ENCODE data around the gene DNMT1.
"Not testable (repeated sequence)": the region's sequence is repeated elsewhere in the genome, so short reads cannot be mapped to it uniquely, and the experiment has no call there.

DNMT1 gene

DNA sequence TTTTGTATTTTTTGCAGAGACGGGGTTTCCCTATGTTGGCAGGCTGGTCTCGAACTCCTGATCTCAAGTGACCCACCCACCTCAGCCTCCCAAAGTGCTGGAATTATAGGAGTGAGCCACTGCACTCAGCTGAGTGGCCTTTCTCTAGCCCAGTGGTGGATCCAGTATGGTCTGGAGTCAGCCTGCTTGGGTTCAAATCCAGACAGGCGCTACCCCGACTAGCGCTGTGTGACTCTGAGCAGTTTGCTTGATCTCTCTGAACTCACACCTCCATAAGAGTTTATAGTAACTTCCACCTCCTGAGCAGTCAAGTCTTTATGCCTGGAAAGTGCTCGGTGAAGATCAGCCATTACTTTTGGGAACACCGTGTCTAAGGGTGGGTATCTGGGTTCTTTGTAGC is 25.9 kb upstream of the DNMT1 start:
- DNase-seq (ENCODE audit: low read depth): no peak

DNA sequence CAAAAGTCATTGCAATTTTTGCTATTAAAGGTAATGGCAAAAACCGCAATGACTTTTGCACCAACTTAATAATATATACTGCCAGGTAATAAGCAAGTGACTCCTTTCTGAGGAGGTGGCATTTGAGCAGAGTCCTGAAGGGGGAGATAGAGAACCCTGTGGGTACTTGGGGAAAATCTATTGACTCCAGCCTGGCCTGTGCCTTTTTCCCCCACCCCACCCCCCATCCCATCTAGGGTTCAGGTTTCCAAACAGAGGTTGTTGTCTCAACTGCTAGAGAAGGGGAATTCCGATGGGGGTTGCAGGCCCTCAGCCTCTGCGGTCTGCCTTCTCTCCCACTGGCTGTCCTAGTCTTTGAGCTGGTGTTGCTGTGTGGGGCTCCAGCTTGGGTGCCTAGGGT is 24.9 kb upstream of the DNMT1 start:
- DNase-seq (ENCODE audit: low read depth): no peak

DNA sequence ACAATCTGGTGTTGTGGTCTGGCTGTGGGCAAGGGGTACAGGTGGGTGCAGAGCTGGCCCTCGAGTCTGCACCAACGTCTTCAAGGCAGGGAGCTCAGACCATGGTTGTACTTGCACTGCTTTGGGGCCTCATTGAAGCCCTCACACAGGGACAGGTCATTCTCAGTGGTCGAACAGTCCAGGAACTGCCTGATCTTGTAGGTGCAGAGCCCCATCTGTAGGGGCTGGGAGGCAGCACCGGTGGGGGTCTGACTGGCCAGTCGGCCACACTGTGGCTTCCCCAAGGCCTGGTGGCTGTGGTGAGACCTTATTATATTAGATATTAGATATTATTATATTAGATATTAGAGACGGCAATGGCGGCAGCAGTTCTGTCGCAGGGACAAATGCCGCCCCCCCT is 22.3 kb upstream of the DNMT1 start:
- no peak for DNase-seq (ENCODE audit: low read depth)

DNA sequence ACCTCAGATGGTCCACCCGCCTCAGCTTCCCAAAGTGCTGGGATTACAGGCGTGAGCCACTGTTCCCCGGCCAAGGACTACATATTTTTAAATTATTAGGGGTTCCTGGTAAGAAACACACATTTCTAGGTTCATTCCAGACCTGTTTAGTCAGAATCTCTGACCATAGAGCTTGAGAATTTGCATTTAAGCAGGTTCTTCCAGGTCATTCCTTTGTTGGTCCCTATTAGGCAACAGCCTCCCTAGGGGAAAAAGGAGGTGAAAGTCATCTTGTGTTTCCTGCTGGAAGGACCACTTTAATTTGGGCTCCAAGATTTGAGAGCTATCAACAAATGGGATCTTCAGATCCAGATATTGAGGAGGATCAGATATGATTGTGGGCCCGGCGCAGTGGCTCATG is 20.0 kb upstream of the DNMT1 start:
- DNase-seq (ENCODE audit: low read depth): no peak

DNA sequence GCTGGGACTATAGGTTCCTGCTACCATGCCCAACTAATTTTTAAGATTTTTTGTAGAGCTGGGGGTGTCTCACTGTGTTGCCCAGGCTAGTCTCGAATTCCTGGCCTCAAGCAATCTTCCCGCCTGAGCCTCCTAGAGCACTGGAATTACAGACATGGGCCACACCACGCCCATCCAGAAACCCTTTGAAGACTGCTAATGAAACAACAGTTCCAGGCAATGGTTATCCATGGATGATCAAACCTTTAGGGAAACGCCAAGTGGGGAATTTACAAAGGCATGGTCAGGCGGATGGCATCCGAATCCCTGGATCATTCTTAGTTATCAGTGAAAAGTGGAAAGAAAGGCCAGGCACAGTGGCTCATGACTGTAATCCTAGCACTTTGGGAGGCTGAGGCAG is 16.9 kb upstream of the DNMT1 start:
- no peak for DNase-seq (ENCODE audit: low read depth)

DNA sequence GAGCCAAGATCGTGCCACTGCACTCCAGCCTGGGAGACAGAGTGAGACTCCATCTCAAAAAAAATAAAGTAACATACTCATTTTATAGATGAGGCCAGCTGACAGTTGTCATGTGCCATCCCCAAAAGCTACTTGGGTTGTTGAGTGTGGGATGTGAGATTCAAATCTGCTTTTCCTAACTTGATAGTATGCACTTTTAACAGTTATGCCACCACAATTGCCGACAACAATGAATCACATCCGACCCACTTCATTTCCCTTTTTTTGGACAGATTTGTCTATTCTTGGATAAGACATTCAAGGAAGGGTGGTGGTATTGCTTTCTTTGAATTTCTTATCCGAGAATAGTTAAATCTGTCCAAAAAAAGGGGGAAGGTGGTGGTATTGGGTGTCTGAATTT is 16.3 kb upstream of the DNMT1 start:
- no peak for DNase-seq (ENCODE audit: low read depth)

DNA sequence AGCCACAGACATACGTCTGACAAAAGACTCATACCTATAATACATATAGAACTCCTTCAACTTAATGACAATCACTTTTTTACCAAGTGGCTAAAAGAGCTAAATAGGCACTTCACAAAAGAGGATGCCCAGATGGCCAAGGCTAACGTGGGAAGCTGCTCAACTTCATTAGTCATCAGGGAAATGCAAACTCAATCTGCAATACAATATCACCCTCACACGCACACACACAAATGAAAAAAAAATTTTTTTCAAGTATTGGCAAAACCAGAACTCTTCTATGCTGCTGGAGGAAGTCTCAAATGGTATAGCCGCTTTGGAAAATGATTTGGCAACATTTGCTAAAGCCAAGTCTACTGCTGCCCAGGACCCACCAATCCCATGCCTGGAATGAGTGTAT is 14.6 kb upstream of the DNMT1 start:
- no peak for DNase-seq (ENCODE audit: low read depth)

DNA sequence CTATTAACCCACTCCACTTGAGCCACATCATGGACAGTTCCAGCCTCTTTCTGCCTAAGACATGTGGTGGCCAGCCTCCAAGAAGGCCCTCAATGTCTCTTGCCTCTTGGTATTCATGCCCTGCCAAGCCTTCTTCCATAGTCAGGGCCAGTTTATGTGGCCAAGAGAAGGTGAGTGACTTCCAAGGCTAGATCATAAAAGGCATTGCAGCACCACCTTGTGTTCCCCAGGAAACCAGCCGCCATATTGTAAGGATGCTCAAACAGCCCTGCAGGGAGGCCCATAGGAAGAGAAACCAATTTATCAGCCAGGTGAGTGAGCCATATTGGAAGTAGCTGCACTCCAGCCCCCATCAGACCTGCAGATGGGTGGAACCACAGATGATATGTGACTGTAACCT is 12.3 kb upstream of the DNMT1 start:
- DNase-seq (ENCODE audit: low read depth): no peak

DNA sequence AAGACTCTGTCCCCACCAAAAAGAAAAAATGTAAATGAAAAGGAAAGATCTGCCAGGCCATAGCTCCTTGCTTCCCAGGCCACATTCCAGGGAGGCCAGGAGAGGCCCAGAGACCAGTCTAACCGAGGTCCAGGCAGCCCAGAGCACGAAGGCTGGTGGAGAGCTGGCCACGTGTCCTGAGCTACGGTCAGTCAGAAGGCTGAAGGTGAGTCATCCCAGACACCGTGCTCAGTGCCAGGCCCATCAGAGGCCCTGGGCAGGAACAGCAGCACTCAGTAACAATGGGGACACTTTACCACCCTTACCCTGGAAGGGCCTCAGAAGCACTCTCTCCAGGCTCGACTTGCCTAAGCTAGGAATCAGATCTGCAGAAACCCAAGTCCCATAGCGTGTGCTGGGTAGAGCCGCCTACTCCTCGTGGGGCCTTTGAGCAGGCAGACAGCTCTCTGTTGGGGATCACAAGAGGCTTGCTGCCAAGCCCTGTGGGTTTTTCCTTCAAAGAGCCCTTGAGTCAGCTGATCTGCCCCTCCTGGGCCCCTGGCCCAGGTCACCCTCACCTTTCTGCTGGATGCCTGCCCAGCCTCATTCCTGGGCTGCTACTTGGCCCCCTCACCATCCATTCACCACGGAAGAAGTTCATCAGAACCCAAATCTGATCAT is 11.6 kb upstream of the DNMT1 start:
- DNase-seq (ENCODE audit: low read depth): no peak

DNA sequence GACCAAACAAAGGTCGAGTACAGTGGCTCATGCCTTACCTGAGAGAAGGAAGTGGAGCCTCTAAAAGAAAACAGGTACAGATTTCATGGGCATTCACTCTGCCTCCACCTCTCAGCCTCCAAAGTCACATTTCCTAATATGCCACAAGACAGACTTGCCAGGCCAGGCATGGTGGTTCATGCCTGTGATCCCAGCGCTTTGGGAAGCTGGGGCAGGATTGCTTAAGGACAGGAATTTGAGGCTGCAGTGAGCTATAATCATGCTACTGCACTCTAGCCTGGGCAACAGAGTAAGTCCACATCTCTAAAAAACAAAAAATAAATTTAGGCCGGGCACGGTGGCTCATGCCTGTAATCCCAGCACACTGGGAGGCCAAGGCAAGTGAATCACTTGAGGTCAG is 10.9 kb upstream of the DNMT1 start:
- no peak for DNase-seq (ENCODE audit: low read depth)

DNA sequence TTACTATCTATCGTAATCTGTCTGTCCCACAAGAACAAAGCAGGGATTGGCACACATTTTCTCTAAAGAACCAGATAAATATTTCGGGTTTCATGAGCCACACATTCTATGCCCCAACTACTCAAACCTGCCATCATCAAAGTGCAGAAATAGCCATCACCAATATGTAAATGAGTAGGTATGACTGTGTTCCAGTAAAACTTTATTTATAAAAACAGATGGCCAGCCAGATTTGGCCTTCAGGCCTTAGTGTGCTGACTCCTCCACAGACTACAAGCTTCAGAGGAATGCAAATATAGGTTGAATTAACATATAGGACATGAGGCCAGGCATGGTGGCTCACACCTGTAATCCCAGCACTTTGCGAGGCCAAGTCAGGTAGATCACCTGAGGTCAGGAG is 8.9 kb upstream of the DNMT1 start:
- DNase-seq (ENCODE audit: low read depth): no peak

DNA sequence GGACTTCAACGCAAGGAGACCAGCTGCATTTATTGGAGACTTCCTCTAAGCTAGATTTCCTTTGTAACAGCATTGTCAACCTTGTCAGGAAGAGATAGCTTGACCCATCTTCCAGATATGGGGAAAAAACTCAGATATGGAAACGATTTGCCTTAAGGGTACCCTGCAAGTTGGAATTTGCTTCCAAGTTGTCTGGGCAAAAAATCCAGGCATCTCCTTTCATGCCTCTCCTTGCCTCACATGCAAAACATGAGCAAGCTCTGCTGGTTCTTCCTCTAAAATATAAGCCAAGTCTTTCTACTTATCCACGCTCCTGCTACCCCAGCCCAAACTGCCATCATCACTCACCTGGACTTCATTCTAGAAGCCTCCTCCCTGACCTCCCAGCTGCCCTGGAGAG is 6.4 kb upstream of the DNMT1 start:
- DNase-seq (ENCODE audit: low read depth): no peak

DNA sequence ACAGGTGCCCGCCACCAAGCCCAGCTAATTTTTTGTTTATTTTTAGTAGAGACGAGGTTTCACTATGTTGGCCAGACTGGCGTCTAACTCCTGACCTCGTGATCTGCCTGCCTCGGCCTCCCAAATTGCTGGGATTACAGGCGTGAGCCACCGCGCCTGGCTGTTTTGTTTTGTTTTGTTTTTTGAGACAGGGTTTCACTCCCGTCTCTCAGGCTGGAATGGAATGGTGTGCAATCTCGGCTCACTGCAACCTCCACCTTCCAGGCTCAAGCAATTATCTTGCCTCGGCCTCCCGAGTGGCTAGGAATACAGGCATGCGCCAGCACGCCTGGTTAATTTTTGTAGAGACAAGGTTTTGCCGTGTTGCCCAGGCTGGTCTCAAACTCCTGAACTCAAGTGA is 5.3 kb upstream of the DNMT1 start:
- DNase-seq (ENCODE audit: low read depth): not testable (repeated sequence)

DNA sequence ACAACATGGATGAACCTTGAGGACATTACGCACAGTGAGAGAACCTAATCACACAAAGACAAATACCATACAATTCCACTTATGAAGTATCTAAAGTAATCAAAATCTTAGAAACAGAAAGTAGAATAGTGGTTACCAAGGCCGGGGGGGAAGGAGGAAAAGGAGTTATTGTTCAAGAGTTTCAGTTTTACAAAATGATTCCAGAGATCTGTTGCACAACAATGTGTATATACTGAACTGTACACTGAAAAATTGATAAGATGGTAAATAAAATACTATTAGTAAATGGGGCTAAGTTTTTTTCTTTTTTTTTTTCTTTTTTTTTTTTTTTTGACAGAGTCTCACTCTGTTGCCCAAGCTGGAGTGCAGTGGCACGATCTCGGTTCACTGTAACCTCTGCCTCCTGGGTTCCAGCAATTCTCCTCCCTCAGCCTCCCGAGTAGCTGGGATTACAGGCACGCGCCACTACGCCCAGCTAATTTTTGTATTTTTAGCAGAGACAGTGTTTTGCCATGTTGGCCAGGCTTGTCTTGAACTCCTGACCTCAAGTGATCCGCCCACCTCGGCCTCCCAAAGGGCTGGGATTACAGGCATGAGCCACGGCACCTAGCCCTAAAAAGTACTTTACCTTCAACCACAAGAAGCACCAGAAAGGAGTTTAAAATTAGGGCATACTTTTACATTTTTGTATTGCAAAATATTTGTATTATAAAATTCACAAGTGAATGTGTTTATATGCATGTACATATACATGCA is 4.3 kb upstream of the DNMT1 start:
- DNase-seq (ENCODE audit: low read depth): not testable (repeated sequence)

DNA sequence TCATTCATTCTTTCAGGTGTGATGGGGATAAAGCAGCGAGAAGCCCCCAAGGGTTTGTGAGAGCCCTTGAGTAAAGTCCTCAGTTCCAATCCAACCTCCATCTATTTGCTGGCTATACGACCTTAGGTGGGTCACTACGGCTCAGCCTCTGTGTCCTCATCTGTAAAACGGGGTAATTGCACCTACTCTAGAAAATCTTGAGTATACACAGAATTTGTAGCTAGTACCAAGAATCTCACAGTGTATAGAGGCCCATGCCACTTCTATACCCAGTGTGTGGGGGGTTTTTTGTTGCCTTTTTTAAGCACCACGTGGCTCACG is 406 bp upstream of the DNMT1 start:
- no peak for DNase-seq (ENCODE audit: low read depth)

DNA sequence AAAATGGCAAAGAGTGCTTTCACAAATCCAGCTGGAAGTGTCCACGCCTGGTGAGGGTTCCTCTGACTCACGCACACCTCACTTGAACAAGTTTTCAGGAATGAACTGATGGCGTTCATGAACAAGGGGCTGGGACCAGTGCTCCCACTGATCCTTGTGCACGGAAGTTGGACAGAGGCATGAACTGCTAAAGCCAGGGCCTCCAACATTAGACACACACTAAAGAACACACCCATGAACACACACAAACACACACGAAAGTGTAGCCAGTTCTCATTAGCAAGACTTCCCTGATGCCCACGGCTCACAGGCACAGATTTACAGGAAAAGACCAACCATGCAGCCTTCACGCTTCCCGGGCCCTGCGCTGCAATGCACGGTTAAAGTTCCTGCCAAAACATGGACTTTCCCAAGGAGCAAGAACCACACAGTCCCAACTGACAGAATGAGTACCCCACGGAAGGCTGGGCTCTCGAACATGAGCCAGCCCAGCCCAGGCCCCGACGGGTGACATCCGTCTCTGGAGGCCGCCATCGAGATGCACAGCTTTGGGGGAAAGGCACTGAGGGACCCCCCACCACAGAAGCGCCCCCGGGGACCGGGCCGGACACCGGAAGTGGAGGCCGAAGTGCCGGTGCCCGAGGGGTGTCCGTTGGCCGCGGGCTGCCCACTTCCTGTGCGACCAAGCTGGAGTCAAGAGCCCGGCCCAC is 808 bp downstream of the DNMT1 start:
- DNase-seq (ENCODE audit: low read depth): peak; percentile 38

DNA sequence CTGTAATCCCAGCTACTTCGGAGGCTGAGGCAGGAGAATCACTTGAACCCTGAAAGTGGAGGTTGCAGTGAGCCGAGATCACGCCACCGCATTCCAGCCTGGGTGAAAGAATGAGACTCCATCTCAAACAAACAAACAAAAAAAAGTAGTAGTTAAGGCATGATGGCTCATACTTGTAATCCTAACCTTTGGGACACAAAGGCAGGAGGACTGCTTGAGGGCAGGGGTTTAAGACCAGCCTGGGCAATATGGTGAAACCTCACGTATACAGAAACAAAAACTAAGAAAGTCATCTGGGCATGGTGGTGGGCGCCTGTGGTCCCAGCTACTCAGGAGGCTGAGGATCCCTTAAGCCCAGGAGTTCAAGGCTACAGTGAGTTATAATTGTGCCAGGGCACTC is 1.8 kb downstream of the DNMT1 start:
- DNase-seq (ENCODE audit: low read depth): no peak

DNA sequence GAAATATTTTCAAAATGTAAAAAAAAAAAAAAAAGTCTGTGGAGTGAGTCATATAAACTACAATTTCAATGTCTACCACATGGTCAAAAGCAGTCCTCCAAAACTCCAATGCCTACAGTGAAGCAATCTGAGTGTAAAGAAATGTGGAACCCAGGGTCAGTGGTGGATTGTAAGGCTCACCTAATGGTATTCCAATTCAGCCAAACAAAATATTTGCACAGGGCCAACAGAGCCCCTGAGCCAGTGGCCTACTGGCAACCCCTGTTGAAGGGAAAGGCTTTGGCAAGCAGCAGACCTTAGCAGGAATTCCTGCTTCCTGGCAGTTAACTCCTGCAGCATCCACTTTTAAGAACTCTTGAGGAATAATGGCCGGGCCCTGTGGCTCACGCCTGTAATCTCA is 3.4 kb downstream of the DNMT1 start:
- DNase-seq (ENCODE audit: low read depth): peak; percentile 53

DNA sequence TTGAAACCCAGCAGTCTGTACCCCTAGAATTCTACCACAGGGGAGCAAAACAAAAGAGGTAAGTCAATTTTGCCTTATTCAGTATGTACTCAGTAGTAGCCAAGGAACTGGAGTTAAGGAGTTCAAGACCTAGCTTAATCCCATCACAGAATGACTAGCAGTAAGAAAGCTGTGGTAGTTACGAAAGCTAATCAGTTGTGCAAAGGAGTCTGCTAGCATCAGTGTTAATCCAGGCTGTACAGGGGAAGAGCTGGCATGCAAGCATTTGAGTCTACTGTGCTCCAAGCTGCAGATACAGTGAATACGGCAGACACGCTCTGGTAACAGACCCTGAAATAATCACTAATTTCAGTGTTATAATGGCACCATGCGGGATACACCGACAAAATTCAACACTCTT is 4.7 kb downstream of the DNMT1 start:
- DNase-seq (ENCODE audit: low read depth): no peak

DNA sequence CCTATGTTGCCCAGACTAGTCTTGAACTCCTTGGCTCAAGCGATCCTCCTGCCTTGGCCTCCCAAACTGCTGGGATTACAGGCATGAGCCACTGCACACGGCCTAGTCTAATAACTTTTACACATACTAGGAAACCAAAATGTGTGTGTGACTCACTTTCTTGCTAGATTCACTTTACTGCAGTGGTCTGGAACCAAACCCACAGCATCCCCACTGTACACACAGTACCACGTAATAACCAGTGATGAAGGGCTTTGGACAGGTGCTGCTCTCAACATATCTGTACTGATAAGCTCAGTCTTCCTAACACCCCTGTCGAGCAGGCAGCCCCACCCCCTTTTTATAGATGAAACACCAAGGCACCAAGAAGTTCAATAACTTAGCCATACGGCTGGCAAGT is 5.1 kb downstream of the DNMT1 start:
- no peak for DNase-seq (ENCODE audit: low read depth)

DNA sequence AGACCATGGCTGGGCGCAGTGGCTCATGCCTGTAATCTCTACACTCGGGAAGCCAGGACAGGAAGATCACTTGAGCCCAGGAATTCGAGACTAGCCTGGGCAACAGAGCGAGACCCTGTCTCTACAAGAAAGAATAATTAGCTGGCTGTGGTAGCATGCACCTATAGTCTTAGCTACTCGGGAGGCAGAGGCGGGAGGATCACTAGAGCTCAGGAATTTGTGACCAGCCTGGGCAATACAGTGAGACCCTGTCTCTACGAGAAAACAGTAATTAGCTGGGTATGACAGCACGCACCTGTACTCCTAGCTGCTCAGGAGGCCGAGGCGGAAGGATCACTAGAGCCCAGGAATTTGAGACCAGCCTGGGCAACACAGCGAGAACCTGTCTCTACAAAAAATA is 7.4 kb downstream of the DNMT1 start:
- DNase-seq (ENCODE audit: low read depth): no peak

DNA sequence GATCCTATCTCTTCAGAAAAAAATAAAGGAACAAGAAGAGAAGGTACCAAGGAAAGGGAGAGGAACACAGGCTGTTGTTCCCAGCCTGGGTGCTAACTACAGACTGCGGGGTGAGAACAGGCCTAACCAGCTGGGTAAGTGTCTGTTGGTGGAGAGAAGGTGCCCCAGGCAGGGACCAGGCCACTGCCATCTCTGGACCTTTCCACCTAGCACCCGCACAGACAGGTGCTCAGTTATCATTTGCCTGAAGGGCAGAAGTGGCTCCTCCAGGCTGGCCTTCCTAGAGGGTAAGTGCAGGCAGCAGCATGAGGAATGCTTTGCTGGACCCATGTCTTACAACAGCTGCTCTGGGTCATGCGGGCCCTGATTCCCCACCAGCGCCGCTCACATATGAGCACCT is 10.1 kb downstream of the DNMT1 start:
- no peak for DNase-seq (ENCODE audit: low read depth)

DNA sequence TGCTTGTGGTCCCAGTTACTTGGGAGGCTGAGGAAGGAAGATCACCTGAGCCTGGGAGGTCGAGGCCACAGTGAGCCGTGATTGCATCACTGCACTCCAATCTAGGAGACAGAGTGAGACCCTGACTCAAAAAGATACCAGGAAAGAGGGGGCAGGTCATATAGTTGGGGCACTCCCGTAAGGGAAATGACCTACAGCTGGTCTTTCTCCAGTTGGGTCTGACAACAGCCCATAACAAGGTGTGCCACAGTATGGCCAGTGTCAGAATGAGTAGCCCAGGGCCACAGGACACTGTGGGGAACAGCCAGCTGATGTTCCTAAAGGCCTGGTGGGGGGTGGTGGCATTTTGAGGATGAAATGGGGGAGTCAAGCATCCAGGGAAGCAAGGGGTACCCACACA is 10.8 kb downstream of the DNMT1 start:
- no peak for DNase-seq (ENCODE audit: low read depth)

DNA sequence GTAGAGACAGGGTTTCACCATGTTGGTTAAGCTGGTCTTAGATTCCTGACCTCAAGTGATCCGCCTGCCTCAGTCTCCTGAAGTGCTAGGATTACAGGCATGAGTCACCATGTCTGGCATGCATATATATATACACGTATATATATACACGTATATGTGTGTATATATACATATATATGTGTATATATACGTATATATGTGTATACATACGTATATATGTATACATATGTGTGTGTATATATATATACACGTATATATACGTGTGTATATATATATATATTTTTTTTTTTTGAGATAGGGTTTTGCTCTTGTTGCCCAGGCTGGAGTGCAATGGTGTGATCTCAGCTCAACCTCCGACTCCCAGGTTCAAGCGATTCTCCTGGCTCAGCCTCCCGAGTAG is 11.9 kb downstream of the DNMT1 start:
- no peak for DNase-seq (ENCODE audit: low read depth)
